GM18520 (cell line): Measurements from ENCODE around the gene CDK8.
"Not testable (repeated sequence)": the region's sequence is repeated elsewhere in the genome, so short reads cannot be mapped to it uniquely, and the experiment has no call there.

Experiments used
- ATAC-seq: cut with Tn5 transposase; IDR thresholded peaks from one replicate; pipeline ENCODE4 v1.9.1; 2021; ENCODE audit not compliant: unreplicated experiment

Gene CDK8

GRCh38 chr13:26310470-26310869 is 56.5 kb downstream of the CDK8 start:
- ATAC-seq, result no peak

DNA sequence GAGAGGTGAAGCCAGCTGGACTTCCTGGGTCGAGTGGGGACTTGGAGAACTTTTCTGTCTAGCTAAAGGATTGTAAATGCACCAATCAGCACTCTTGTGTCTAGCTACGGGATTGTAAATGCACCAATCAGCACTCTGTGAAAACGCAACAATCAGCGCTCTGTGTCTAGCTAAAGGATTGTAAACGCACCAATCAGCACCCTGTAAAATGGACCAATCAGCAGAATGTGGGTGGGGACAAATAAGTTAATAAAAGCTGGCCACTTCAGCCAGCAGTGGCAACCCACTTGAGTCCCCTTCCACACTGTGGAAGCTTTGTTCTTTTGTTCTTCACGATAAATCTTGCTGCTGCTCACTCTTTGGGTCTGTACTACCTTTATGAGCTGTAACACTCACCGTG is 58.1 kb downstream of the CDK8 start:
- ATAC-seq, result not testable (repeated sequence)

GRCh38 chr13:26316095-26316494 is 62.2 kb downstream of the CDK8 start:
- not testable (repeated sequence) for ATAC-seq

GRCh38 chr13:26320766-26321165 is 66.8 kb downstream of the CDK8 start:
- no peak for ATAC-seq

GRCh38 chr13:26323127-26323526 is 69.2 kb downstream of the CDK8 start:
- no peak for ATAC-seq

DNA sequence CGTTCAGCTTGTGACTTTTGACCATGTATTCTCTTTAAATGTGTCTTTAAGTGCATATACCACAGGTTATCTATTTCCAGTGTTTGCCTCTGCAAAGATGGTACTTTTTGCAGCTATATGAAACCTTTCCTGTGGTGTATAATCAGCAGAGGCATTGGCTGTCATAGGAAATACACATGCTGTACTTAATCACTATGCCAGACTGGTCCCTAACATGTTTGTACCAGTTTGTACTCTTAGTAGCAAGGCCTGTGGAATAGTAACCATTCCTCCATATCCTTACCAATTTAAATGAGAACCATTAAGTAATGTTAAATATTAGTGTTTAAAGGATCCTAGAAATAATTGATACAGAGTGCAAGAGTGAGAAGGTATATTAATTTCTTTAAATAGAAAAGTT is 69.8 kb downstream of the CDK8 start:
- no peak for ATAC-seq

DNA sequence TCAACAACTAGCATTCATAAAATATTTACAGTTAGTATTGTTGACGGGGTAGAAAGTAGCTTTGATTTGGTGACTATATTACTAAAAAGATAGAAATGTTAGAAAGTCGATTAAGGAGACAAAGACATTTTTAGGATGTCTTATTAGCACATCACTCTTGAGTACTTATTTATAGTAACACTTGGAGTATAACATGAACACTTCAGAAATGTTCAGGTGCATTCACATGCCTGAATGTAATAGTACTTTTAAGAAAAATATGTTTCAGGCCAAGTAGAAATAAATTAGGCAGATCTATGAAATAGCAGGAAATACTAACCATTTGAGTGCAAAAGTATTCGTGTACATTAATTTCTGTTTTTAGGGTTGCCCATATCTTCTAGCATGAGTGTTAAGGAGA is 70.4 kb downstream of the CDK8 start:
- no peak for ATAC-seq

DNA sequence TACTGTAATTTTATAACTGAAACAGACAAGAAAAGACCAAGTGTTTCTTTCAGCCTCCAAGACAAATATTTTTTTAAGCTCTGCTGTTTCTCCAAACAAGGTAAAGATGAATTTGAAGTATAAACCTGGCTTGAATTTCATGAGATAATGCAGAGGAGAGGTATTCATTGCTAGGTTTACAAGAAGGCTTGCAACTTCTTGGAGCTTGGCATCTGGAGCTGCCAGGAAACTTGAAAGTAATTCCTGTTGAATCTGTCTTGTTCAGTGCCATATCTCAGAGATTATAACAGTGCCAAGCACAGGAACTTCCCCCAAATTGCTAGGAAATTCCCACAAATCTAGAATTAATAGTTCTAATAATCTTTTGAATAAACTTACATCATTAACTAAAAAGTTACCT is 70.9 kb downstream of the CDK8 start:
- no peak for ATAC-seq

DNA sequence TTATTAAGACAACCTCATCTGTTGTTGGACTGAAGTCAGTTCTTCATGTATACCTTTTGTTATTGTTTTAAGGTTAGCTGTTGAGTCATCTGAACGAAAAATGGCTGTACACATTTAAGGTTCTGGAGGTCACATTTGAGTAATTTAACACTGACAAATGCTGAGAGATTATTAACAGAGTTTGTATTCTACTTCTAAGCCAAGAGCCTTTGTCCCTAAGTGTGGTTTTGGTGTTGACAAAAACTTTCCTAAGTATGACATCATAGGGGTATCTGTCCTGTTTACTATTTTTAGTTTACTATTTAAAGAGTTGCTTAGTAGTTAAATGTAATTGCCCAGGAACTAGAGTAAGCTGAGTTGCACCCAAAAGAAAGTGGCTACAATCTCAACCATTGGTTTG is 71.9 kb downstream of the CDK8 start:
- peak; percentile 69 for ATAC-seq

DNA sequence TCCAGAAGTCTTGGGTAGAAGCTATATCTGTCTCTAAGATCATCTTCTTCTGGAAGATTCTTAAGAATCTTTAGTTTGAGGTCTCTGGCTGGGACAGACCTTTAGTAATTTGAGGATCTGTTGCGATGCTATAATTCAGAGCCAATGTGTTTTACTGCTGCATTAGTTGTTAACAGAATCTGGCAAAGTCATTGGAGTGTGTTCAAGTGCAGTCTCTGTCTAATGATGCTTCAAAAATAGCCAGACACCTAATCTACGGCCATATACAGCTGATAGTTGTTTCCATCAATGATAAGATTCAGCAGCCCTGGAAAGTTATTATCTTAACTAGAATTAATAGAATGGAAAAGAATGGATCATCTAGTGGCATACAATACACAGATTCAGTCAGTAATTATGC is 72.6 kb downstream of the CDK8 start:
- no peak for ATAC-seq

- ATAC-seq, result no peak
Measured at GRCh38 chr13:26327940-26328725, 74.2 kb downstream of the CDK8 start.

- ATAC-seq, result no peak
Measured at GRCh38 chr13:26335158-26335557, 81.2 kb downstream of the CDK8 start.

DNA sequence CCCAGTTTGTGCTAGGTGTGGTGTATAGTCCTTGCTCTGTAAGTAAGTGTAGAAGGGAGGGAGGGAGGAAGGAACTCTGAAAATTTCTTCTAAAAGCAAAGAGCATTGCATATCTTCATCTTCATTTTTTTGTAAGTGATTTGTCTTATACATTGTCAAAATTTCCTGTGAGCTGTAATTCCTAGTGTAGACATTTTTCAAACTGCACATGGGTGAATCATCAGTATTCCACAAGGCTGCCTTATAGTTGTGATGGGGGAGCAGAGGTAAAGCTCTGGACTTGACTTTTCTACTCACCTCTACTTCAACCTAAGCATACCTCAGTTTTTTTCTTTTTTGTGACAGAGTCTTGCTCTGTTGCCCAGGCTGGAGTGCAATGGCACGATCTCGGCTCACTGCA is 86.9 kb downstream of the CDK8 start:
- no peak for ATAC-seq

DNA sequence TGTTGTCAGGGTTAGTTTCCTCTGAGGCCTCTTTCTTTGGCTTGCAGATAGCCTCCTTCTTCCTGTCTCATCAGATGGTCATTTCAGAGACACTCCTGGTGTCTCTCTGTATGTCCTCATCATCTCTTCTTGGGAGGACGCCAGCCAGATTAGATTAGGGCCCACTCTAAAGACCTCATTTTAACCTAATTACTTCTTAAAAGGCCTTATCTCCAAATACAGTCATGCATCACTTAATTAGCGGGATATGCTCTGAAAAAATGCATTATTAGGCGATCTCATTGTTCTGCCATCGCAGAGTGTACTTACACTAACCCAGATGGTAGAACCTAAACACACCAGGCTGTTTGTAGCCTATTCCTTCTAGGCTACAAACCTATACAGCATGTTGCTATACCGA is 89.0 kb downstream of the CDK8 start:
- no peak for ATAC-seq

- ATAC-seq, result no peak
Measured at GRCh38 chr13:26343816-26344215, 89.9 kb downstream of the CDK8 start.

DNA sequence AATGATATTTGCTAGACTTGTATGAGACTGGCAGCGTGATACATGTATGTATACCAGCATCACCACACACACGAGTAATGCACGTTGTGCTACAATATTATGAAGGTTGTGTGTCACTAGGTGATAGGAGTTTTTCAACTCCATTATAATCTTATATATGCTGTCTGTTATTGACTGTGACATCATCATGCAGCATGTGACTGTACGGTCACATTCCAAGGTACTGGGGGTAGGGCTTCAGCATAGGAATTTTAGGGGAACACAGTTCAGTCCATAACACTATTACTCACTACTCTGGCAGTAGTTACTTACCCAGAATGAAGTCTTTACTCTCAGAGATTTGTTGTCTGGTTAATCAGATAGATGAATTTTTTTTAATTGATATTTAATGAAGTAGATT is 91.1 kb downstream of the CDK8 start:
- no peak for ATAC-seq

GRCh38 chr13:26348966-26349365 is 95.0 kb downstream of the CDK8 start:
- ATAC-seq, result no peak

GRCh38 chr13:26362261-26362660 is 108.3 kb downstream of the CDK8 start:
- ATAC-seq, result no peak

- no peak for ATAC-seq
Measured at GRCh38 chr13:26370553-26370952, 116.6 kb downstream of the CDK8 start.

DNA sequence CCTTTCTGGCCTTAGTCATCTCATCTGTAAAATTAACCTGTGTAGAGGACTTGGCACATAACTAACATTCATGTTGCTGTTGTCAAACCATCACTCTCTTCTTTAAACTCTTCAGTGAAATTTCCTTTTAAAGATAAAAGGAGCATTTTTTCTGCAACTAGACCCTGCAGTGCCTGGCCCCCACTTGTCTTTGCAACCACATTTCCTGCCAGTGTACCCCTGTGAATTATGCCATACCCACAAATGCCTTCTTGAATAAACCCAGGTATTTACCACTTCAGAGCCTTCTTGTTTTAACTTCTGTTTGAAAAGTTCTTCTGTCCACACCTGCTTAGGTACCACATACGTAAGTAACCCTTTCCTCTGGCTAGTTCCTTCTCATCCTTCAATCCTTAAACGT is 118.8 kb downstream of the CDK8 start:
- ATAC-seq, result no peak

DNA sequence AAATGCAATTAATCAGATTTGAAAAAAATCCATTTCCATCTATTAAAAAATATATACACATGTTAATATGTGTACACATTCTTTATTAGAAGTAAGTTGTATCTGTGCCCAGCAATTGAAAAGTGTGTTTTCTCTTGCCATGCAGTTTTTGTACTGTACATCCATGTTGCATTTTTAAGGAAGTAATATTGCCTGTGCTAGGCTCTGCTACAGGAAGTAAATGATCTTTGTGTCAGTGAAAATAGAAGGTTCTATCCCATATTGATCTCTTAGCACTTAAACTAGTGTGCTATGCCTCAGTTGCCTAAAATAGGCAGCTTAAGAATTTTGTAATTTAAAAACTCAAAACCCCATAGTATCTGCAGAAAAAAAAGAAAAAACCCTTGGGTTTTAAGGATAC is 122.5 kb downstream of the CDK8 start:
- no peak for ATAC-seq

DNA sequence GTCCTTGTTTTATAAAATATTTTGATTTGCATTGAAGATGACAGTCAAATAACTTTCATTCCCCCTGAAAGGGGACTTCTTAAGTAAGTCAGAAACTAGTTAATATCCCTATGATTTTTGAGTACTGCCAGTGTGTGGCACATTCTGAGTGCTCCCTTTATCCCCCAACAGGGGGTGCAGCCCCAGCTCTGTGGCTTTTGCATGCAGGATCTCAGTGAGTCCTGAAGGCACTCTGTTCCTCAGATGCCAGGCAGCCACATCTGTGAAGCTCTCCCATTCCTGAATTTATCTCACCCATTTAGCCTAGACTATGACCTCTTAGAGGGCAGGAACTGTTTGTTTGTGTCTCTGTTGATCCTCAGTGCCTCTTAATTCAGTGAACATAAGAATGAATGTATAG is 123.1 kb downstream of the CDK8 start:
- no peak for ATAC-seq

GRCh38 chr13:26378116-26378515 is 124.2 kb downstream of the CDK8 start:
- ATAC-seq, result no peak
